Anterior cingulate cortex (tissue), 58 donors: ENCODE measurements around the gene HIGD1C.
A peak's percentile ranks its signal among the peaks of the same experiment; 100 is the strongest.
"Not testable (repeated sequence)": the region's sequence is repeated elsewhere in the genome, so short reads cannot be mapped to it uniquely, and the experiment has no call there.

Source experiments
- DNase-seq, 58 donors: peaks; one replicate each; lab custom pipeline; 2025; lab: John Stamatoyannopoulos, UW

Gene HIGD1C

DNA sequence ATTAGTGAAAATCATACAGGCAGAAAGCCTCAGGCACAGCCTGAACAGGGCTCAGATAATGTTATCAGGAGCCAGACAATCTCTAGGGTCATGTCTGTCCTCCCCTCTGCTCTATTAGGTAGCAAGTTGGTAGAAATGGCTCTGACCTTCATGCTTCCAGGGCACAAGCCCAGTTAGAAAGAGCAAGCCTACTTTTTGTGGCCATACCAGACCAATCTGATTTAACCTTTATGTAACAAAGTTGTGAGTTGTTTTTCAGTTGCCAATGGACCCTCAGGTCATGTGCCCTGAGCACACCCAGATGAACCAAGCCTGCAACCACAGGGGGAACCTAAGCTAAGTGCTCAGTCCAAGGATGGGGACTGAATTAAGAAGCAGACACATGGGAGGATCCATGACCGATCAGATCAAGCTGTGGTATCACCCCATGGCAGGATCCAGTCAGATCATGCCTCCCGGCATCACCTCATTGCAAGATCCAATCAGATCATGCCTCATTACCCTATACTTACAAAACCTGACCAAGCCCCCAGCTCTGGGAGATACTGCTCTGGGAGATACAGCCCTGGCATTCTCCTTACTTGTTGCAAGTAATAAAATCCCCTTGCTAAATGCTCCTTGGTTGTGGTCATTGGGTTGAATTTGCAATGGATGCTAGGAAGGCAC, 18.8 kb upstream of the HIGD1C start:
- DNase-seq: no peak

DNA sequence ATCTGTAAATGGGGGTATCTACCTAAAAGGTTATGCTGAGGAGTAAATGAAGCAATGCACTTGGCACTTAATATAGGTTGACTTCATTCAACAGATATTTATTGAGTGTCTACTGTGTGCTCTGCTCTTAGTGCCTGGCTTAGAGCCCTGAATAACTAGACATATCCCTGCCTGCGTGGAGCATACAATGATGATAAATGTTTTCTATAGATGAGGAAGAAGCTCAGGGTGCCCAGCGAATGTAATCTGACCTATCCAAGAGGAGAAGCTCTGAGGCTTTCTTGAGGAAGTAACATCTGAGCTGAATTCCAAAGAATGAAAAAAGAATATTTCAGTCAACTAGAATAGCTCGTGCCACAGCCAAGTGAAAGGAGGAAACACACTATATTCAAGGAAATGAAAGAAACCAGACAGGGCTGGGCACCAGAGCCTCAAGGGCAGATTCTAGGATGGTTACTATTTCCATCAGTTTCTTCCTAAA, 17.9 kb upstream of the HIGD1C start:
- peak in 1 of 58 donors; percentile 24 for DNase-seq

DNA sequence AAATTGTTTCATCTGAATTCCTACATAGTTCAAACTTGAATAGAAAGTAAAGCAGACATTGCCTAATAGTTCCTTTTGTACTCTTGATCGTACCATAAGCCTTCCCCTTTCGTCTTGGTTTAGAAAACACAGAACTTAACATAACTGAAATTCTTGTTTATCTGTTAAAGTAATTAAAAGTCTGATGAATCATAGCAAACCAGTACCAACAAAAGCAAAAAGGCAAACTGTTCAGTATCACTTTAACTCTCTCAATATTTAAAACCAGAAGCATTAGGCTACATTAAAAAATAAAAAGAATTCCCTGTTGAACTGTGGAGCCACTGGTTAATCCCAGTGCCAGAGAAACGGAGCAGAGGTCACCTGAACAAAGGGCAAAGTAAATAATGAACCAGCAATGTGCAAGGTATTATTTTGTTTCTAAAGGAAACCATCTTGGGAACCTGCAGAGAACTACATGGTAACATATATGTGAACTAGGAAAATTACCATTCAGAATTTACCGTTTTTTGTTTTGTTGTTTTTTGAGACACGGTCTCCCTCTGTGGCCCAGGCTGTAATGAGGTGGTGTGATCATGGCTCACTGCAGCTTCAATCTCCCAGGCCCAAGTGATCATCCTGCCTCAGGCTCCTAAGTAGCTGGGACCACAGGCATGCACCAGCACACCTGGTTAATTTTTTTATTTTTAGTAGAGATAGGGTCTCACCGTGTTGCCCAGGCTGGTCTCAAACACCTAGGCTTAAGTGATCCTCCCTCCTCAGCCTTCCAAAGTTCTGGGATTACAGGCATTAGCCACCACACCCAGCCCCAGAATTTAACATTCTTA, 17.1 kb upstream of the HIGD1C start:
- no peak for DNase-seq

DNA sequence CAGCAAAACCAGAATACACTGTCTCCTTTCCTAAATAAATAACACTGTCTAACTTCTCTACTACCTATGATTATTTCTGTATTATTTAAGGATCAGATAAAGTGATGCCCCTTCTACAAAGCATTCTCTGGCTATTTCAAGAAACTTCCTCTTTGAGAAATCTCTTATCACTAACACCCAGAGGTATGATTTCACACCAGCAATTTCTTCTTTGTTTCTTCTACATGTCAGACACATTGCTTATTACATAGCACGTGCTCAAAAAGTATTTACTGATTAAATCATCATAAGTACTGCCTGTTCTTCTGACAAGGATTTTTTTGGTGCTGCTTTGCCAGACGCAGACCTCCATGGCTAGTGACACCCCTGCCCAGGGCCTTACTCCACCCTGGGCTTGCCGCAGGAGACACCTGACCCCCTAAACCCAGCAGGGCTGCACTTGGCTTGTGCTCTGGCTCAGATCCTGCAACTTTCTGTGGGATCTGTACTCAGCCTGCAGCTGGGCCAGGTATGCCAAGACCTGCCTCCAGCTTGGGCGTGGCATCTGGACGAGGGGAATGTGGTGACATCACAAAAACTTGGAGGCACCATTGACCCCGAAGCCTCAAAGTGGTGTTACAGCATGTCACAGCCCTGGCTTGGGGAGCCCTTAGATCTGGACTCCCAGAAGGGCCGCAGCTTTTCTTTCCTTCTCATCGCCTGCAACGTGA, 15.4 kb upstream of the HIGD1C start:
- DNase-seq: no peak

DNA sequence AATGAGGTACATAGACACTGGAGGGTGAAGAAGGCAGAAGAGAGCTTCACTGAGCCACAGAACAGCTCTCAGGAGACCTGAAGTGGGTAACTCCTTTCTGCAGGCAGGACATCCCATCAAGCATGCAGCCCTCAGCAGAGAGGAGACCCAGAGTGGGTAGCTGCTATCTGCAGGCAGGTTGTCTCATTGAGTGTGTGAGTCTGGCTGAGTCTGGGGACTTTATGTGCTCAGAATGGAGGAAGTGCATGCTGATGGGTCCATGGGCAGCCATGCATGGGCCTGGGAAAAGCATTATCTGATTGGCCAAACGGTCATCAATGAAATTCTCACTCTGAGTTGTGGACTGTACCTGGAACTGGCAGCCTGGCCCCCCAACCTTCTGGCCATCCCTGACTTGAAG, 14.7 kb upstream of the HIGD1C start:
- no peak for DNase-seq

DNA sequence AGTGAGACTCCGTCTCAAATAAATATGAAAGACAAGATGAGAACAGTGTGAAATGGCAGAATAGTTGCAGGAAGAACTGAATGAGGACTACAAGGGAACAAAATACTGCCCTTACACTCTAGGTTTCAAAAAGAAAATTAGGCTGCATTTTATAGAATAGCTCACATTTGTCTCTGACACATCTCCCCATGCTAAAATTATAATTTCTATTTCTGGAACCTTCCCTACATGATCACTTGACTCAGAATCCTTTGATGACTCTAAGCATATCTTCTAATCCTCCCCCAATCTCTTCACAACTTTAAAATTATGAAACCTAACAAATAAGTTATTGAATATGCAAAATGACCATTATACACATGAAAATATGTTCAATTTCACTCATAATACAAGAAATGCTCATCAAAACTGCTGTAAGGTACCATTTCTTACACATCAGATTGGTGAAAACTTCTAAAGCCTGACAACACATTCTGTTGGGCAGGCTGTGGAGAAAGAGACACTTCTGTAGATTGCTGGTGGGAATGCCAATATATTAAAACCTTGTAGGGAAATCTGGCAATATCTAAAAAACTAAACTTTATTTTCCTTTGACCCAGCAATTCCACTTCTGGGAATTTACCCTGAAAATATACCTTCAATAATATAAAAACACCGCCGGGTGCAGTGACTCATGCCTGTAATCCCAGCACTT, 4.3 kb upstream of the HIGD1C start:
- no peak for DNase-seq

DNA sequence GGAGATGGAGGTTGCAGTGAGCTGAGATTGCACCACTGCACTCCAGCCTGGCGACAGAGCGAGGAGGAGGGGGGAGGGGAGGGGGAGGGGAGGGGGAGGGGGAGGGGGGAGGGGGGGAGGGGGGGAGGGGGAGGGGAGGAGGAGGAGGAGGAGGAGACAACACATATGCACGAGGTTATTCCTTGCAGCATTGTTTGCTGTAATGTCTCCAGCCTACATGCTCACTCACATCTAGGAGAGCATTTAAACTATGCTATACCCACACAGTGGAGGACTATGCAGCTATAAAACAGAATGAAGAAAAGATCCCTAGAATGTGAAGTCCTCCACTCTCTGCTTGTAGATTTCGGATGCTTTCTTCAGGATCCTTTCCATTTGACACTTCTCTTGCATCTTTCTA, 3.5 kb upstream of the HIGD1C start:
- no peak for DNase-seq

DNA sequence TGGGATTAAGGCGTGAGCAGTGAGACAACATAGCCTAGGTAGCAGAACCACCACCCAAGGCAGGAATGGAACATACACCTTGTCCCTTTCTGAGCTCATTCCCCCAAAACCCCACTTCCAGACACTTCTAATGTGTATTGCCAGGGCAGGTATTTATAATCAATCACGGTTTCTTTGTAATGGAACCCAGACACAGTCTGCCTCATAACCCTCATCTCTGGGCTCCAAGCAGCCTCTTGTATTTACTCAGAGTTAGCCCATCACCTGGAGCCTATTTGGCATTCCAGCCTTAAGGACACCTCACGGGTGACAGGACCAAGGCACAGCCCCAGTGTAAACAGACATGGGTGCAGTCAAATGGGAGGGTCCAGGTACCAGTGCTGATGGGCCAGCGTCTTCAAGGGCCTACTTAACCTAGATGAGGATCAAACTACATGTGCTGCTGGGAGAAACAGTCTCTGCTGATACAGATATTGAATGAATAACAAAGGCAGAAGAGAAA, 2.5 kb upstream of the HIGD1C start:
- DNase-seq: no peak

DNA sequence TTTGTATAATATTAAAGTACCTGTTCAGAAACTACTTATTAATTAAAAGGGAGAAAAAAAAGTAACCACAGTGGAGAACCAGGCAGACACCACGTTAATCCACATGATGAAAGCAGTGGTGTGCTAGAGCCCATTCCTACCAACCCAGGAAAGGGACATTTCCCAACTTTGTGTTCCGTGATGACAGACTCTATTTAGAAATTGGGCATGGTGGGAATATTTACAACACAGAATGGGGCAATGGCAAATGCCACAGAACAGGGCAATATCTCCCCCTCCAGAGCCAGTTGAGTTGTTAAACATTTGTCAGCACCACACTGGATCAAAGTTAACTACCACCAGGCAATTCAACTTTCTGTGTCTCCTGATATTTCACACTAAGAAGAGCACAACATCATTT, 1.2 kb upstream of the HIGD1C start:
- DNase-seq: no peak

DNA sequence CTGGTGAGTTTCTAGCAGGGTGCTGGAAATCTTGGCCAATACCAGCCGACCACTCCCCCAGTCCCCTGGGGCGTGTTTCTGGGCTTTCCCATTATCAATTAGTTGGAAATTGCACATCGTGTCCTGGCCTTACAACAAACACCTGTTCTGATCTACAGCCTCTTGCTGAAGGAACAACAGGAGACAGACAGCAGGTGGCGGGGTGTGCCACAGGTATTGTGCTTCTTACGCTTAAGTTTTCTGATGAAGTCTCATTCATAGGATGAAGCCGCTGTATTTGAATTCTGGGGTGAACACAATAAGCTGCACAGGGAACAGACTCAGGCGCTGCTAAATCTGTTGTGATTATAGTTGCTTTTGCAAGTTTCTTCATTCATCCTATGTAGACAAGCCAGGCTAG, 703 bp downstream of the HIGD1C start:
- no peak for DNase-seq

DNA sequence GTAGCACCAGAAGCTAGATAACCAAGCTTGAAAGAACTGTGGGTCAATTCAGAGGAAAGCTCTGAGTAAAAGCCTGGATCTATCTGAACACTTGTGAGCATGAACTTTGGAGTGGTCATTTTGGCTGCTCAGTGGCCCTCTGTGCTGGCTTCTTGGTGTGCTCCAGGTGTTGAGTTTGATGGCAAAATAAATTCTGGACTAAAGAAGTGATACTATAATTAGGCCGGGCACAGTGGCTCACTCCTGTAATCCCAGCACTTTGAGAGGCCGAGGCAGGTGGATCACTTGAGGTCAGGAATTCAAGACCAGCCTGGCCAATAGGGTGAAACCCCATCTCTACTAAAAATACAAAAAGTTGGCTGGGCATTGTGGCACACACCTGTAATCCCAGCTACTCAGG, 2.4 kb downstream of the HIGD1C start:
- not testable (repeated sequence) for DNase-seq

DNA sequence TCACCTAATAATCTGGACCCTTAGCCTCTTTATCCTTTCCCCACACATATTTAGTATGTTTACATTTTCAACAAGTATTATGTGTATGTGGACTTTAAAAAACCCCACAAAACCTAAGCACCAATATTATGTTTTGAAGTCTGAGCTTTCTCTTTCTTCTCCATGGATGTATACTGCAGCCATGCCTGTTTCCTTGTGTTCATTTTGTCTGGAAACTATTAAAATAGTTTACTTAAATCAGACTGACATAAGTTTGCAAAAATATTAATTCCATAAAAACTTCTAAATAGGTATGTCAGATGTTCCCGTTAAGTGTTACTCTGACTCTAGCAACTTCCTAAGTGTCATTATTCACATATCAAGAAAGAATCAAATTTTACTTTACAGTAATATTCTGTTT, 2.9 kb downstream of the HIGD1C start:
- DNase-seq: no peak

DNA sequence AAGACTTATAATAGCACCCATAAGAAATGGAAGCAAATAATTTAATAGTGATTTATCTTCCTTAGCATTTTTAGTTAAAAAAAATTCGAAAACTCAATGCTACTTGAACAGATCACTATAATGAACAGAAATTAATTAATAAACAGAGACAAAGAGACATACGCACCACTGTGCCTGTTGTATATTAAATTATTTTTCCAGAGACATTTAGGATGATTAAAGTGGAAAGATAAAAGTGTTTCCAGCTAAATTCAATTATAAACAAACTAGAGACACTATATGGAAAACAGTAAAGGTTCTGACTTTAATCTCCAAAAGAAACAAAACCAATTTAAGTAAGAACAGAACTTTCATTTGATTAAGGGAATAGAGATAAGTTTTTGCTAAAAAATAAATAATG, 3.4 kb downstream of the HIGD1C start:
- DNase-seq: no peak

DNA sequence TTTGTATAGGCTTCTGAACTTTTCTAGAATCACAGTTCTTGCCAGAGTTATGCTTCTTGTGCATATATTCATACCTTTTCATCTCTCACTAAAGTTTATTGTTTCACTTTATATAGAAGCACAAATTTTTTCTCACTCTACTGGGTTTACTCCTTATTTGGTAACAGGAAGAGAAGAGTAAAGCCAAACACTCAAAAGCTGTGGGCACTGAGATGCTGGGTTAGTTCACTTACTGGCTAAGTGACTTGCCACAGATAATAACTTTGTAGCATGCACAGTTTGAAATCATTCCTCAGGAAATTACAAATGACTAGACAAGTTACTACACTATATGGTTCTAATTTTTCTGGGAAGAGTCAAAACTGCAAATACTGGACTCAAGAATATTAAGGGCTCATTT, 7.8 kb downstream of the HIGD1C start:
- no peak for DNase-seq

DNA sequence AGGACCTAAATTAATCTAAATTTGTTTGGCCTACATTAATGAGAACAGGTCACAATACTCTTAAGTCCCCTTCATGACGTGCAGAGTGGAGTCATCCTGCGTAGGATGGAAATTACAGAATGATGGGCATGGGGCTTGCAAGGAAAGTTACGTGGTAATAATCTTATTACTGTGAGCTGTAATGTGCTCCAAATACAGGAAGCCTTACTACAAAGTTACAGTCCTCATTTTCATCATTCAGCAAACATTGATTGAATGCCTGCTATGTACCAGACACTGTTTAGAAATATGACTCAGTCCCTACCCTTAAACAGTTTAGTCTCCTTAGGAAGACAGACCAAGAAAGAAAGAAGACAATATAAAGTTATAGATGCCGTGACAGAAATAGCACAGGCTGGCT, 9.4 kb downstream of the HIGD1C start:
- no peak for DNase-seq

DNA sequence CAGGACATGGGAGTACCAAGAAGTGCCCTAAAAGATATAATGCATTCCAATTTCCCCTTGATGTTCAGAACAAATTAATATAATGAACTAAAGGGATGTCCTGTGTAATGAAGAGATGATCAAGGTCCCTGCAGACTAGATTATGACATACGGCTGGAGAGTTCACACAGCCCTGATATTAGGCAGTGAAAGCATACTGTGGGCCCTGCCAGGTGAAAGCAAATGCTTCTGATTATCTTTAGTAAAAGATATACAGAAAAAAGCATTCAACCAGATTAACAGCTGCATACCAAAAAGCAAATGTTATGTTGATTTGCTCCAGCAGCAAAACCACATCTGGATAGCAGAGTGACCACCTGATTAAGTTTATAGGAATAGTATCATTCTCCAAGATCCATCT, 12.1 kb downstream of the HIGD1C start:
- no peak for DNase-seq

DNA sequence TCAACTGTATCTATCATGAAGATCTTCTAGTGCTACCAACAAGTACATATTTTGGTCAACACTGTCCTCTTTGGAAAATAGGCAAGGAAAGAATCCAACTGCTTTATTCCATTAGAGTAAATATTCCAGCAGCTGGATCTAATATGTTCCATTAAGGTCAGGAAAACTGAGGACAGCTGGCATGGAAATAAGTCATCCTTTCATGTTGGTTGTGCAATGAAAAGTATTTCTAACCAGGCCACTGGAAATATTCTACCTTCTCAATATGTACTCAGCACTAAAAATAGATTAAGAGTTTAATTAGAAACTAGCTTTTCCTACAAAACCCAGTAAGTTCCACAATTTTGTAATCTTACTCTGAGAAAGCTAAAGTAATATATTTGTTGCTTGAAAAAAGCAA, 19.6 kb downstream of the HIGD1C start:
- DNase-seq: no peak

DNA sequence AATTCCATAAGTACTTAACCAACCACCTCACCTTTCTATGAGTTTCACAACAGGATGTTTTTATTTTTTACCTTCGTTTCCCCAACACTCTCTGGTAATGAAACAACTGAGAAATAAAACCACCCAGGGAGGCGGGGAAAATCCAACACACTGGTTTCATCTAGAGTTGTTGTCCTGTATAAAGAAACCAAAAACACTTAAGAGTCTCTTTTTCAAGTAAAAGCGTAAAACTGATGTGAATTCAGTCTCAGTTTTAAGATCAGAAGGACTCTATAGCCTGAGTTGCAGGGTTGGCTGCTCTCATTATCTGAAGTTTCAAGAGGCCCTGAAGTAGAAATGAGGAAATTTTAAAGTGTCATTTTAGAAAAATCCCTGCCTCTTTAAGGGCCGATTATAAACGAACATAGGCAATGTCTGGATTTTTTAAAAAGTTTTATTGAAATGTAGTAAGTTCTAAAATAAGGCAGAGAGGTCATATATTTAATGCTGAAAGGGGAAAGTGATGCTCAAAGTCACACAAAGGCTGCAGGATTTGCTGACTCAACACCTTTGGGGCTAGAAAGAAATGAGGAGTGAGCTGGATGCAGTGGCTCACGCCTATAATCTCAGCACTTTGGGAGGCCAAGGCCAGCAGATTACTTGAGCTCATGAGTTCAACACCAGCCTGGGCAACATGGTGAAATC, 27.2 kb downstream of the HIGD1C start:
- no peak for DNase-seq

DNA sequence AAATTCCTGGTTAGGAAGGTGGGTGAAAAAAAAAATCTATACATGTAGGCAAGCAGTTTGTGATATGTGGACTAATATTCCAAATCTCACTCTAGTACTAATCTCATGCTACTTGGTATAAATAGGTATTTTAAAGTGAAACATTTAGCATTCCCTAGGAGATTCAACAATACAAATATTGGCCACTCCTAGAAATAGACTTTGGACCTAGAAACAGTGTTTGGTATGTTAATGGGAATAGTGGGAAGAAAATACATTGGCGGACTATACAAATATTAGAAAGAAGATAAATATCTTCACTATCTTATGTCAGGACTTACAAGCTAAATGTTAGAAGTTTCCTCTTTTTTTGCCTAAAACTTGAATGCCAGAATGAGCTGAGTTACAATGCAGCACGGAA, 28.2 kb downstream of the HIGD1C start:
- DNase-seq: no peak
